MCF 10A (cell line): ENCODE results near the gene BTF3. TPM values are rescaled to one million over a fixed set of nuclear protein-coding genes. Genes with fewer than 3 reads are reported as not detected.

Experiments
- BruUV-seq: library from RNA; stranded (reverse); fragments of 400-500 nt; replicated peaks from 2 replicates; lab custom pipeline; 2021; lab: Mats Ljungman, UMichigan
- CTCF ChIA-PET: fragments of 300-600 bp; sonication (Branson Sonifier 250); formaldehyde crosslinking; extraction: SDS; loops from one replicate; lab custom pipeline; 2021; ENCODE audit warnings: antibody characterized with exemption, inconsistent platforms; lab: Yijun Ruan, JAX
- POLR2A ChIA-PET: fragments of 300-600, 350-650 bp; sonication (Branson Sonifier 250); formaldehyde crosslinking; extraction: SDS; loops from one replicate; lab custom pipeline; 2020; ENCODE audit warnings: antibody characterized with exemption, inconsistent platforms; lab: Yijun Ruan, JAX
- DNase-seq: peaks from one replicate; pipeline ENCODE4 v3.0.0-alpha.2; 2018; ENCODE audit not compliant: unreplicated experiment
- H3K27ac Mint-ChIP-seq: one replicate; pipeline ENCODE4 v1.8.0; 2022; ENCODE audit warnings: mild to moderate bottlenecking, low read depth, mixed read lengths; ENCODE audit not compliant: unreplicated experiment
- H3K27me3 Mint-ChIP-seq: one replicate; pipeline ENCODE4 v1.8.0; 2022; ENCODE audit warnings: mixed read lengths; ENCODE audit not compliant: insufficient read depth, unreplicated experiment
- H3K36me3 Mint-ChIP-seq: one replicate; pipeline ENCODE4 v1.8.0; 2022; ENCODE audit warnings: mild to moderate bottlenecking, moderate library complexity, mixed read lengths; ENCODE audit not compliant: insufficient read depth, unreplicated experiment
- H3K4me1 Mint-ChIP-seq: one replicate; pipeline ENCODE4 v1.8.0; 2022; ENCODE audit warnings: mixed read lengths; ENCODE audit not compliant: insufficient read depth, unreplicated experiment
- H3K4me3 Mint-ChIP-seq: one replicate; pipeline ENCODE4 v1.8.0; 2022; ENCODE audit warnings: mild to moderate bottlenecking, moderate library complexity, mixed read lengths; ENCODE audit not compliant: unreplicated experiment
- H3K9me3 Mint-ChIP-seq: one replicate; pipeline ENCODE4 v1.8.0; 2022; ENCODE audit warnings: mixed read lengths; ENCODE audit not compliant: unreplicated experiment
- CTCF ChIP-seq: fragments of 200-600 bp; IDR thresholded peaks from one replicate; pipeline ENCODE4 v1.8.0; 2022; ENCODE audit warnings: antibody characterized with exemption, mild to moderate bottlenecking; ENCODE audit not compliant: unreplicated experiment
- intact Hi-C: fragments of 100-400 bp; cut with micrococcal nuclease; formaldehyde crosslinking; loops from 2 replicates; pipeline ENCODE4 v1.14.1; 2022
- total RNA-seq: library from RNA; stranded (reverse); gene quantifications from 2 replicates; pipeline ENCODE4 v1.2.3, GENCODE V29; 2022

Gene BTF3
- total RNA-seq, 1 experiment from 2014 or later, result 946 TPM

- no TSS peak for BruUV-seq
- DNase-seq, result peak; percentile 47
- no peak for TF ChIP-seq CTCF
- H3K36me3 Mint-ChIP-seq, result peaks cover 7% of the 10 kb centered on the region
- H3K4me1 Mint-ChIP-seq, result peaks cover 34% of the 10 kb centered on the region
- intact Hi-C loops, result no loop called here
- POLR2A ChIA-PET, result interaction anchor here (0.8 to 2.1 kb wide), 2 partner anchors 17 to 20 kb away, joined by 3 to 11 read pairs; partner anchors contain the start of genes ANKRA2 and UTP15
- no peak overlapping the region for H3K4me3 Mint-ChIP-seq
- no peaks in the 10 kb centered on the region for H3K9me3 Mint-ChIP-seq
- CTCF ChIA-PET, result interaction anchor here (0.5 kb wide), 1 partner anchor 31 kb away, joined by 3 read pairs; no protein-coding TSS in a partner anchor
- no peaks in the 10 kb centered on the region for H3K27me3 Mint-ChIP-seq
- no peak overlapping the region for H3K27ac Mint-ChIP-seq
Measured at GRCh38 chr5:73544429-73545402, 46.5 kb downstream of the BTF3 start.

- DNase-seq, result no peak
- ChIA-PET POLR2A (interaction anchor here (1.2 kb wide), 1 partner anchor 14 kb away, joined by 4 read pairs; no protein-coding TSS in a partner anchor), CTCF (interaction anchor here (0.7 kb wide), 2 partner anchors 10 to 246 kb away, joined by 3 read pairs; no protein-coding TSS in a partner anchor)
- no peaks in the 10 kb centered on the region for H3K27me3 Mint-ChIP-seq
- H3K9me3 Mint-ChIP-seq, result no peaks in the 10 kb centered on the region
- no peak for TF ChIP-seq CTCF
- BruUV-seq, result no TSS peak
- H3K4me3 Mint-ChIP-seq, result no peak overlapping the region
- intact Hi-C loops, result no loop called here
- peaks cover 27% of the 10 kb centered on the region for H3K4me1 Mint-ChIP-seq
- H3K36me3 Mint-ChIP-seq, result peaks cover 8% of the 10 kb centered on the region
- no peak overlapping the region for H3K27ac Mint-ChIP-seq
Measured at GRCh38 chr5:73545403-73545779, 47.1 kb downstream of the BTF3 start.

GRCh38 chr5:73550016-73550415 is 51.8 kb downstream of the BTF3 start:
- TF ChIP-seq CTCF, result no peak
- DNase-seq, result no peak
- ChIA-PET CTCF (no interaction called here), POLR2A (no interaction called here)
- no peaks in the 10 kb centered on the region for H3K9me3 Mint-ChIP-seq
- no peaks in the 10 kb centered on the region for H3K4me1 Mint-ChIP-seq
- H3K27me3 Mint-ChIP-seq, result no peaks in the 10 kb centered on the region
- H3K4me3 Mint-ChIP-seq, result no peak overlapping the region
- no peak overlapping the region for H3K27ac Mint-ChIP-seq
- peaks cover 39% of the 10 kb centered on the region for H3K36me3 Mint-ChIP-seq
- intact Hi-C loops, result no loop called here
- BruUV-seq, result TSS peak; percentile 15

- no peak for TF ChIP-seq CTCF
- intact Hi-C loops, result no loop called here
Measured at GRCh38 chr5:73552642-73553041, 54.4 kb downstream of the BTF3 start.

More at GRCh38 chr5:73552642-73553041, 54.4 kb downstream of the BTF3 start:
- Mint-ChIP-seq H3K27me3 (no peaks in the 10 kb centered on the region), H3K27ac (no peak overlapping the region), H3K4me3 (no peak overlapping the region), H3K36me3 (peaks cover 55% of the 10 kb centered on the region), H3K9me3 (no peaks in the 10 kb centered on the region), H3K4me1 (no peaks in the 10 kb centered on the region)
- ChIA-PET POLR2A (interaction anchor here (0.6 to 6.5 kb wide), 3 partner anchors 9 to 14 kb away, joined by 3 to 48 read pairs (median 3); partner anchors contain the start of genes ANKRA2 and UTP15), CTCF (interaction anchor here (0.6 kb wide), 1 partner anchor 141 kb away, joined by 3 read pairs; no protein-coding TSS in a partner anchor)
- no peak for DNase-seq
- no TSS peak for BruUV-seq
